Liver (tissue), 2 donors: Measurements from ENCODE around the gene FBXO39.

Experiments used
- EGR1 ChIP-seq, 2 donors: IDR thresholded peaks; 2 replicates each; pipeline ENCODE4 v1.6.1; 2016 to 2018; ENCODE audit warnings: antibody characterized with exemption in 2 of 2, low read depth in 2 of 2
- JUND ChIP-seq, 2 donors: IDR thresholded peaks; 2 replicates each; pipeline ENCODE4 v1.6.1; 2016; ENCODE audit warnings: antibody characterized with exemption in 2 of 2
- REST ChIP-seq: IDR thresholded peaks from 2 replicates; pipeline ENCODE4 v1.6.1; 2016; ENCODE audit warnings: antibody characterized with exemption, mild to moderate bottlenecking
- donor health status: healthy.

GRCh38 chr17:6729531-6729930 is 46.5 kb upstream of the FBXO39 start:
- TF ChIP-seq EGR1 (IDR thresholded peaks at IDR 0.05; ENCODE audit: low read depth in 2 of 2) (no peak), REST (no peak), JUND (IDR thresholded peaks at IDR 0.05) (no peak)
